ENCODE results near the gene ZNF79.

DNA sequence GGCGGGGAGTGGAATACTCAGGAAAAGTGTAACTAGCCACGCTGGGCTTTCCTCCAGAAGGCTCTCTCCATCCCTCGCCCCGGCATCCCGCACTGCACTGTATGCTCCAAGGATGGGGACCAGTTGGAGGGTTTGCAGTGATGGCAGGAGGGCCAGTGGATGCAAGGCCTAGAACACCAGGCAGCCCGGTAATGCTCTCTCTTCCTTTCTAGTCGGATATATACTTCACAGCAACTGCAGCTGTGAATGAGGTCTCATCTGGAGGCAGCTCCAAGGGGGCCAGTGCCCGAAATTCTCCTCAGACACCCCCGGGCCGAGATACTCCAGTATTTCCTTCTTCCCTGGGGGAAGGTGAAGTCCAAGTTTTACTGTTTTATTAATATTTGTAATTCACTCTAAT is 37.2 kb upstream of the ZNF79 start:
- TF ChIP-seq EZH2phosphoT487 (IDR thresholded peaks at IDR 0.05; ENCODE audit: insufficient read depth, low read depth): no peak
- TF ChIP-seq EZH2 (IDR thresholded peaks at IDR 0.05; ENCODE audit: insufficient read depth, poor library complexity, severe bottlenecking): no peak
